Measurements from ENCODE around the gene NFATC3.
A peak's percentile ranks its signal among the peaks of the same experiment; 100 is the strongest.

NFATC3 gene

DNA sequence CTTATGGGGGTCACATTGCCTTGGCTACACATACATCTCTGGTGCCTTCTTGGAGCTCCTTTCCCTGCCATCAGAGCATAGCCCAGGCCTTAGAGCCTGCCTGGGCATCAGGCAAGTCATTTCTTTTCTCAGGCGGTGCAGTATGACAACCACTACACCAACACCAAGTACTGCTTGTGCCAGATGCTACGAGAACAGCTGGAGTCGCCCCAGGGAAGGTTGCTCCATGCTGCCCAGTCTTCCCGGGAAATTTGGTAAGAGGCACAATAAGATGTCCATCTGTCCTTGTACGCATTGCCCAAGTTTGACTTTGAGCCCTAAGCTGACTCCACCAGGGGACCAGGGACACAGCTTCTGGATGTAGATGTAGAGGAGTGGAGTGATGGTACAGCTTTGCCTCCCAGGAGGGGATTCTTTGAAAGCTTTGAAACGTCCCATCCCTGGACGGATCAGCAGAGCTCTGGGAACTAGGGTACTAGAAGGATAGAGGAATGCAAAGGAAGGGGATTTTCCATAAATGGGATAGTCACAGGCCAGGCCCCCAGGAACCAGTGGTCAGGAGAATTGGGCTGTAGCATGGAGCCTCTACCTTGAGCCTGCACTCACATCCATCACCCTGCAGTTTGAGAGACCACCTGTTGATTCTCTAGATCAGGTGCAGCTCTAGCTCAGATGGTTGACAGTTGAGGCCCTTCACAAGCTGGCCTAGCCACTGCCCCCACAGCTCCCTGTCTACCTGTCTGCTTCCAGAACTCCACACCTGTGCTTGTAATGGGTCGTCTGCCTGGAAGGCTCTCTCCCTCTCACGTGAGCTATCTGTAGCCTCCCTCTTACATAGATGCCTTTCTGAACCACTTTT, 11.0 kb upstream of the NFATC3 start:
- DNase-seq: no peak

DNA sequence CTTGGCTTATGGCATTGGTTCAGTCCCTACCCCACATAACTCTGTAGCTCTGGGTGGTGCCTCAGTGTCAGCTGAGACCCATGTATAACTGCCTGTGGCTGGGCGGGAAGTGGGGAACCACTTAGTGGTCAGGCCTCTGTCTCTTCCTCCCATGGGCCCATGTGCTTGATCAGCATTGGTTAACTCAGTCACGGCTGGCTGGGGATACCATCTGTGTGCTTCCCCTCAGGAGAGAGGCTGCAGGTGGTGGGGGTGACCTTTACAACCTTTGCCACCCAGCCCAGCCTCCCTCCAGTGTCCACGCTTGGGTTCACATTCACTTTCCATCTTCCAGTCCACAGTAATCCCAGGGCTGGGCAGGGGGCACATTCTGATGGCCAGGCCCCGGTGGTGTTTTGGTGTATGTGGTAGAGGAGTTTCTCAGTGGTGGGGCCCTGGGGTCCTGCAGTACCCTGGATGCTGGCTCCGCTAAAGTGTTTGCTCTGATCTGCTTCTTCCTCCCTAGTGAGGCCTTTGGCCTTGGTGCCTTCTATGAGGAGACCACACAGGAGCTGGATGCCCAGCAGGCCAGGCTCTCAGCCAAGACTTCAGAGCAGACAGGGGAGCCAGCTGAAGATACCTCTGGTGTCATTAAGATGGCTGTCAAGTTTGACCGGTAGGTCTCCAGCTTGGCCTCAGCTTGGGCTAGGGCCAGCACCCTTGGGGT, 10.2 kb upstream of the NFATC3 start:
- DNase-seq: peak; percentile 48

DNA sequence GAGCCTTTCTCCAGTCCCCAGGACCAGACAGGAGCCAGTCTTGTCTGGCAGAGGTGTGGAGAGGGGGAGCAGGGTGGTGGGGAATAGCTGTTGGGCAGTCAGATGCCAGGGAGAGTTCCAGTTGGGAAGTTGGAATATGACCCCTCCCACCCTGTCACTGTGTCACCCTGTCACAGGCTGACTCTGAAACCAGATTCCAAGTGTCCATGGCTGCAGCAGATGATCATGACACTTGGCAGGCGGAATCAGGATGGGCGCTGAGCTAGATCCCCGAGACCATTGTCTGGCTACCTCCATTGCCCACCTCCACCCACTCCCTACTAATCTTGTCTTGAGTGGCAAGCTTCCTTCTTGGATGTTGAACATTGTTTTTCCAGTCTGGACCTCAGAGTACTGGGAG, 9.2 kb upstream of the NFATC3 start:
- DNase-seq: no peak

DNA sequence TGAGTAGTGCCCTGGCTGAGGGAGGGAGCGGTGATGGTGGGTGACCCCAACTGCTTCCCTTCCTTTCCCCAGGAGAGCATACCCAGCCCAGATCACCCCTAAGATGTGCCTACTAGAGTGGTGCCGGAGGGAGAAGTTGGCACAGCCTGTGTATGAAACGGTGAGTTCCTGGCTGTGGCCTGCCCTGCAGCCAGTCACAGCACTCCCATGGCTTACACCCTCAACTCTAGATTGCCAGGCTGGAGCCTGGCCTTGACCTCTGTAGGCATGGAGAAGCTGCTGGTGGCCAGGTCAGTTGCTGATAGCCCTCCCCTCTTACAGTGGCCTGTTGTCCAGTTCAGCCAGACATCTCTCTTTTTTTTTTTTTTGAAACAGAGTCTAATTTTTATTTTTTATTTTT, 8.6 kb upstream of the NFATC3 start:
- no peak for DNase-seq

DNA sequence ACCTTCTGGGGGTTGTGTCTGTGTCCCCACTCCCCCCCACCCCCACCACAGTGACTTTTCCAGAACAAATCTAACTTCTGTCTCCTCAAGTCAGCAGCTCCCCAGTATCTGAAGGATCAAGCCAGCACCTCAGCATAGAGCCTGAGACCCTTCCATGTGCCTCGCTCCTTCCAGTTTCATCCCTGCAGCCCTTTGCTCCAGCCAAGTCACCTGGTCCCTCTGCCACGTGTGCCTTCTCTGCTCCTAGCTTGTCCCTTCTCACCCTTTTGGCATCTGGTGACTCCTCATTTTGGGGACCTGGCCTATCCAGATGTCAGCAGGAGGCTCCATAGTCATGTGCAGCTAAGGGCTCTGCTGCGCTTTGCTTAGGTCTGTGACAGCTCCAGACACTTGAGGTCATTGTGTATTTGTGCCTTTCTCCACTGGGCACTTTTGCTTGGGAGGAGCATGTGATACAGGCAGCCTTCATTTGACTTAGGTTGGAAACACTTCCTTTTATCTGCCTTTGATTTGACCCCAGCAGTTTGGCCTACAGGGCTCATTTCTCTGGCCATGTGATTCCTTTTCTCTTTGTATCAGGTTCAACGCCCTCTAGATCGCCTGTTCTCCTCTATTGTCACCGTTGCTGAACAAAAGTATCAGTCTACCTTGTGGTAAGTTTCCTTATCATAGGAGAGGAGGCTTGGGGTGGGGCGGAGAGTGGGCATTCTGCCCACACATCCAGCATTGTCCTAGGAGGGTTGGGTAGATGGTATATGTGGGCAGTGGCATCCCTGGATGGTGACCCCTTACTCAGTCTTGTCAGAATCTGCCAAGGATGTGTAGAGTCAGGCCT, 7.1 kb upstream of the NFATC3 start:
- DNase-seq: peak; percentile 86

DNA sequence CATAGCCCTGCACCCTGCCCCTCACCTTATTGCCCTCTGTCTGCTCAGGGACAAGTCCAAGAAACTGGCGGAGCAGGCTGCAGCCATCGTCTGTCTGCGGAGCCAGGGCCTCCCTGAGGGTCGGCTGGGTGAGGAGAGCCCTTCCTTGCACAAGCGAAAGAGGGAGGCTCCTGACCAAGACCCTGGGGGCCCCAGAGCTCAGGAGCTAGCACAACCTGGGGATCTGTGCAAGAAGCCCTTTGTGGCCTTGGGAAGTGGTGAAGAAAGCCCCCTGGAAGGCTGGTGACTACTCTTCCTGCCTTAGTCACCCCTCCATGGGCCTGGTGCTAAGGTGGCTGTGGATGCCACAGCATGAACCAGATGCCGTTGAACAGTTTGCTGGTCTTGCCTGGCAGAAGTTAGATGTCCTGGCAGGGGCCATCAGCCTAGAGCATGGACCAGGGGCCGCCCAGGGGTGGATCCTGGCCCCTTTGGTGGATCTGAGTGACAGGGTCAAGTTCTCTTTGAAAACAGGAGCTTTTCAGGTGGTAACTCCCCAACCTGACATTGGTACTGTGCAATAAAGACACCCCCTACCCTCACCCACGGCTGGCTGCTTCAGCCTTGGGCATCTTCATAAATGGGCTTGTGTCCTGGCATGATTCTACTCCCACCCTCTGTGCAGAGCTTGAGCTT, 6.3 kb upstream of the NFATC3 start:
- DNase-seq: no peak

DNA sequence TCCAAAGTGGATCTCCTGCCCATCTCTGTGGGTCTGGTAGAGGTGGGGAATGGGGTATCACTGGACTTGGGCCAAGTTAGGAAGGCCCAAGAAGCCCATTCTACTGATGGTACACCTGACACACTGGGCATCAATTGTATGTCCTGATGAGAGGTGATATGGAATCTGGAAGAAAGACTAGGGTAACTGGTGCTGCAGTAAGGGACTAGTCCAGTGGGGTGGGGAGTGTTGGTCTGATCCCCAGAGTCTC, 5.9 kb upstream of the NFATC3 start:
- DNase-seq: no peak

DNA sequence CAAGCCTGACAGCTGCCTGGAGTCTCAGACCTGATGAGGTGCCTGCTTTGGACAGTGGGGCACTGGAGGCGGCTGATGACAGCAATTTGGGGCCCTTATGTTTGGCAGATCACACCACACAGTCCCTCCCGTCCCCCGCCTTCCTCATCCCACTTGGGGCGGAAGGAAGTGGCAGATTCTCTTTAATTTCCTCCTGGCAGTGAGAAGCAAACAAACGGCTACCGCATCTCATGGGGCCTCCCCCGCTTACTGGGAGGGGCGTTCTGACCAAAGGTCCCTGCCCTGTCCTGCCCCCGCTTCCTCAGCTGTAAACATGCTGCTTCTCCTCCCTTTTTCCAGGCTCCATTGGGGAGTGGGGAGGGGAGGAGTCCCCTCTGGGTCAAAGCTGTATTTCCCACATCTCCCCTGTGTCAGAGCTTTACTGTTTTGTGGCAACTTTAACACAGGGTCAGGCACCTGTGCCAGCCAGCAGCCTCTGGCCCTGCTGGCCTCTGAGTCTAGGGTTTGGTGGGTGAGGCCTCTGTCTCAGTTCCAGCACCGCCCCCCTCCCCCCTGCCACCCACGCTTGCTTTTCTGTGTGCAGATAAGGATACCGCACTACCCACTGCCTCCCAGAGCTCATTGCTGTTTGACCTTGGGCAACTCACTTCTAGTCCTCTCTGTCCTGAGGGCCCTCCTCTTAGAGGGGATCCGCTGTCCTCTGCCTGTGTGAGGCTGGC, 5.4 kb upstream of the NFATC3 start:
- peak; percentile 92 for DNase-seq

DNA sequence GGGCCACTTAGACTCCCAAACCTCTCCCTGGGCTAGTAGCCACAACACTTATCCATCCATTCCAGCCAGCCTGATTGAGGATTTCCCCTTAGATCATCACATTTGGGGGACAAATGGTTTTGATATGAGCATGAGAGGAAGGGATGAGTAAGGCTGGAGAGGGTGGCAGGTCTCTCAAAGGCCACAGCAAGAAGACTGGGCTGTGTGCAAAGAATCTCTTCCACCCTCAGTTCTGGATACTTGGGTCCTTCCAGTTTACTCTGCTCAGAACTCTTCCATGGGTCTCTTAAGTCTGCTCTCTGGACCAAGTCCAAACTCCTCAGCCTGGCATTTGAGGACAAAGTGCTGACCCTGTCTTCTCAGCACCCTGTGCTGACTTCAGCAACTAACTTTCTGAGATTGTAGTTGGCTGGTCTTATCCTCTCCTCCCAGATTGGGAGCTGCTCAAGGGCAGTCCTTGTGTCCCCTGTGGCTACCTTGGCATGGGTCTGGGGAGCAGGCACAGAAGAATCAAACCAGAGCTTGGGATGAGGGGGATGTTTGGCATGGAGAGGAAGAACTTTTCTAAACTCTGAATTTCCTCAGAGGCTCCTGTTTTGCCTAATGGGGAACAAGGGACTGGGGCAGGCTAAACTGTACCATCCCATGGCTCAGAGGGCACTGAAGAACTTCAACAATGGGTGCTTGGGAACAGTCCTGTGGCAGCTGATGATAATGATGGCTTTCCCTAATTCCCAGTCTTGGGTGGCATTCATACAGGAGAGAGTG, 3.1 kb upstream of the NFATC3 start:
- no peak for DNase-seq

DNA sequence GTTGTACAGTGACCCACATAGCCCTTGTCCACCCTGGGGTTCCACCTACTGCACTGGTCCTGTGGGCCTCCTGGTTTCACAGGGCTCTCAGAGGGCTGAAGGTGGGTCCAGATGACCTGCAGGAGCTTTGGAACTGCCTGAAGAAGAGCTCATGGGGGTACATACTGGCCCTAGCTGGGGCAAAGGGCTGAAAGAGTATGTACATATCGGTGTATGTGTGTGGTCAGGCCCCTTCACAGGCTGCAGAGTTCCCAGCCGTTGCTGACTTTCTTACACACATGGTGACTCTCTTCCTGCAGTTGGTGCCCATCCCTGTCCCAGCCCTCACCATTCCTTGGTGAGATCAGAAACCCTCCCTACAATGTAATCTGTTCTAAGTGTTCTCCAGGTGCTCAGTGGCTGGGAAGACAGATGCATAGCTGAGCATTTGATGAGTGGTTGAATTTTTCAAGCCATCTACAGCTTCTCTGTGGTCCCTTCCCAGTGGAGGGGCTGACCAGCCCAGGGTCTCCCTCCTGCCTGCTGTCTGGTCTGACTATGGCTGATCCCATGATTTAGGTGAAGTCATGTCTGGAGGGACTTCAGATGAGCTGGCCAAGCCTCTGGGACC, 2.4 kb upstream of the NFATC3 start:
- DNase-seq: no peak

DNA sequence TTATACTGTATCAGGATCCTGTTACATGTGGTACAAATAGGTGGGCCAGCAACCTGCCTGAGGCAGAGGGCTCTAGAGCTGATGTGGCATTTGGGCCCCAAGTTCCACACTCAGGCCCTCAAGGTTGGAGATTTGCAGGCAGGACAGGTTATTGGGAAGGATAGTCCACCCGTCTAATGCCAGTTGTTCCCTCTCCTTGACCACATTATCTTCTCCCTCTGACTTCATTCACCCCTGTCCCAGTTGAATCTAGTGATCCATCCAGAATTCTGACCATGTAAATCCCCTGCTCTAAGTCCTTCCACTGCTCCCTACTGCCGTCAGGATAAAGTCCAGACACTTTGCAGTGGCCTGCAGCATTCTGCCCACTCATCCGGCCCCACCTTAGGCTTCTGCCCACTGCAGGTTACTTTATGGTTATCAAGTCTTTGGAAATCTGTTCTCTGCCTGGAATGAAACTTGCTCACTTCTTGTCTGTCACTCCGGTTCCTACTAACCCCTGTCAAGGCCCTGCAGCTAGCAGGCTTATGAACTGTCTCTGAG, 1.9 kb upstream of the NFATC3 start:
- DNase-seq: no peak

DNA sequence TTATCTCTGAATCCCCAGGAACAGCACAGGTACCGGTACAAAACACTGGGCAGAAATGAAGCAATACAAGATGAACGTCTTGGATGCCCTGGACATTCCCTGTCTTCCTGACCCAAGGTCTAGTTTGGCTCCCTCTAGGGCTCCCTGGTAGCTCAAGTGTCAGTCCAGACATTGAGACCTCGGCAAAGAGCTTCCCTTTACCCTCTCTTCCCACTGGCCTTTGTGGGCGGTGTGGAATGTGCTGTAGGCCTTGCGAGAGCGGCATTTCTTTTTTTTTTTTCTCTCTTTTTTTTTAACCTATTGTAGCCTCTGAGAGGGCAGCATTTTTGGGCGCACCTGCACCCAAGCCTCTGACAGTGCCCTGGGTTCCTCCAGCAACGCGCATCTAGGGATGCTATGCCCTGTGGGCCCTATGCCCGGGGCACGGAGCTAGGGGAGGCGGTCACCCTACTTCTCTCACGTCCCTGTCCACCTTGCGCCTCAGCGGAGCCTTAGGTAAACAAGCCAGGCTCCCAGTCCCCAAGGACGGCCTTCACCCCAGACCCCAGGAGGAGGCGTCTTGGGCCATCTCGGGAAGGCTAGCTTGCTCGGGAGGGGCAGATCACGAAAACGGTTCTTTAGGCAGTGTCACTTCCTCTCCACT, 1.2 kb upstream of the NFATC3 start:
- DNase-seq: no peak

DNA sequence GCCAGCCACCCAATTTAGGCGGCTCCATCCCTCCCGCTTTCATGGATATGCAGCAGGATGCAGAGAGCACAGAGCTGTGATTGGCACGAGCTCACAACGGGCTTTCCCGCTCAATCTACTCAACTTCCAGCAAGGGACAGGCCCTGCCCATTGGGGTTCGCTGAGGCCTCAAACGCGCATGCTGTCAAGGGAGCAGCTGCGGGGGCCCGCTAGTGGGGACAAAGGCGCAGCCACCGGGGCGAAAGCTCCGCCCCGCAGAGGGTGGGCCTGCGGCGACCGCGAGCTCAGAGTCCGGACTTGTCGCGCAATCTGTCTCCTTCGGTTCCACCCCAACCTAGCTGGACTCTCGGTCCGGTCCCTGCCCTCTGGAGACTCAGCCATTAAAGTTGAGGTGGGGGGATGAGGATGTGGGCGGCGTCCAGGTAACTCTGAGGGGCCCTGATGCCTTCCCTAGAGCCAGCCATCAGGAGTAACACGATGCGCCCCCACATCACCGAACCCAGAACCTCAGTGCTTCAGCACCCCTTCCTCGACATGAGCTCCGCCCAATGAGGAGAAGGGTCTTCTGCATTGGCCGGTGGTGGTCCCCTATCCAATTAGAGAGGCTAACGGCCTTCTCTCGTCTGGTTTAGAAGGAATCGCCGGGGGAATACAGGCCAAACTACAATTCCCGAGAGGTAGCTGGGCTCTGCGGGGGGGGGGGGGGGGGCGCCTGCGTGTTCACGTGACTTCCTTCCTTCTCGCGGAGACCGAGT, 489 bp upstream of the NFATC3 start:
- peak; percentile 94 for DNase-seq

DNA sequence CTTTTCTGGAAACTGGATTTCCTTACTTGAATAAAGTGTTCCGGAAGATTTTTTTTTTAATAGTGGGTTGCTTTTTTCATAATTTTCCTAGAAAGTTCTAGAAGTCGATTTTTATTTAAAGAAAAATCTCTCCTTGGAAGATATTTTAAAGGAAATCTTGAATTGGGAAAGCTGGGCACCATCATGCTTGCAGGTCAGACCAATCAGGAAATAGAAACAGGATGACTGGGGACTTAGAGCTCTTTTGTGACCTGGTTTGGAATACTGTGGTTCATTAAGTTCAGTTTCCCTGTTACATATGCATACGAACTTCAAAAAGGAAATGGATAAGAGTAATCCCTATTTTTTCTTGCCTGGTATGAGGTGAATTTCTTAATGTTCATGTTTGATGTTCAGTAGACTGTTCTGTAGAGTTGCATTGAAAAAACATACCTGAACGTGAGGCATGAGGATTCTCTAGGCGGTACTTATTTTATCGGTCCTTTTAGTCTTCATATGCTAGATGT, 1.2 kb downstream of the NFATC3 start:
- peak; percentile 59 for DNase-seq

DNA sequence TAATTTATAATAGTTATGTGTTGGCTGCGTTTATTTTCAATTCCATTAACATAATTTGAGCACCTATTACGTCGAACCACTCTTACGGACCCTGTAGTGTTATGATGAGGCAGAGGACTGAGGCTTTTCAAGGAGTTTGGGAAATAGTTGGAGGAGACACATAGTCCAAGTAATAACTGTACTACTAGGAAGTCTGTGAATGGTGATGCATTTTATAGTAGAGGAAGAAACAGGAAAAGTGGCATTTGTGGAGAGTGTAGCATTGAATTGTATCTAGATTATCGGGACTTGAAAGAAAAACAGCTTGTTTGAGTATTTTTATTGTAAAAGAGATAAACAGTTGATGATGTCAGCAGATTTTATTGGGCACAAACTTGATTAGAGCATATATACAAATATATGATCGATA, 1.7 kb downstream of the NFATC3 start:
- DNase-seq: no peak

DNA sequence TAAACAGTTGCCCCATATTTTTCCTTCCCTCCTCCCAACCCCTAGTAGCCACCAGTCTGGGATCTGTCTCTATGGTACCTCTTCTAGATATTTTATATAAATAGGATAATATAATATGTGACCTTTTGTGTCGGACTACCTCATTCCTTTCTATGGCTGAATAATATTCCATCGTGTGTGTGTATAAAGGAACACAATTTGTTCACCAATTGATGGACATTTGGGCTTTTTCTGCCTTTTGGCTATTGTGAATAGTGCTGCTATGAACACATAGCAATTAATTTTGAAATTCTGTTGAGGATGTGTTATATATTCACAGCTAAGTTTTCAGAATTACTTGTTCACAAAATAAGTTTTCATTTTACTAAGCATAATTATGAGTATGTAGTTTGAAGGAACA, 2.5 kb downstream of the NFATC3 start:
- DNase-seq: no peak

DNA sequence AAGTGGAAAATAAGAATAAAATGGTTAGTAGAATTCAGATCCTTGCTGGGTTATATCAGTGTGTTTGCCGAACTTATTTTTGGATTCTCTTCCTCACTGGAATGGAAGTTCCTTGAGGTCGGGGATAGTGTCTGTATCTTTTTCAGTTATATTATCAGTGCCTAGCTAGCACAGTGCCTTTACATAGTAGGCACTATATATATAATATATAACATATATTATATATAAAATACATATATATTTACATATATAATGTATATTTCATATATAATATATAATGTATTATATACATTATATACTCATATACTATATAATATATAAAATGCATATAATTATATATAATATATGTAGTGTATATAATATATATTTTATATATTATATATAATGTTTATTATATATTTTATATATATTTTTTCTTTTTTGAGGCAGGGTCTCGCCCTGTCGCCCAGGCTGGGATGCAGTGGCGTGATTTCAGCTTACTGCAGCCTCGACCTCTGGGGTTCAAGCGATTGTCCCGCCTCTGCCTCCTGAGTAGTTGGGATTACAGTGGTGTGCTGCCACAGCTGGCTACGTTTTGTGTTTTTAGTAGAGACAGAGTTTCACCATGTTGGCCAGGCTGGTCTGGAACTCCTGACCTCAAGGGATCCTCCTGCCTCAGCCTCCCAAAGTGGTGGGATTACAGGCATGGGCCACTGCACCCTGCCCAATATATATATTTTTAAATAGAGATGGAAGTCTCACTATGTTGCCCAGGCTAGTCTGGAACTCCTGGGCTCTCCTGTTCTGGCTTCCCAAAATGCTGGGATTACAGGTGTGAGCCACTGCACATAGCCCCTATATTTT, 3.2 kb downstream of the NFATC3 start:
- no peak for DNase-seq

DNA sequence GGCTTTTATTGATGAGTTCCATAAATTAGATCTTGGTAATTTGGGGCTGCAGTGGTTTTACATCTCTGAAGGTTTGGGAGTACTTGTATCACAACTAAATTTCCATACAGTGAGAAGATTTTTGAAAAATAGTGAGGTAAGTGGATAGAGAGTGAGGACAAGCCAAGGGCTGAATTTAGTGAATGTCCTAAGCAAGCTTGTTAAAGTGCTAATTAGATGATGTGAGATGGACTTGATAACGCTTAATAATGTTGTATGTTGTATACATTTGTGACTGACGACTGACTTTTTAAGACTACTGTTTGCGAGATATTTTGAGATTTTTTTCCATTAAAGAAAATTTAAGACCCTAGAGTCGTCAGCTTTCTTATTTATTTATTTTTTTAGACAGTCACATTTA, 3.9 kb downstream of the NFATC3 start:
- DNase-seq: no peak

DNA sequence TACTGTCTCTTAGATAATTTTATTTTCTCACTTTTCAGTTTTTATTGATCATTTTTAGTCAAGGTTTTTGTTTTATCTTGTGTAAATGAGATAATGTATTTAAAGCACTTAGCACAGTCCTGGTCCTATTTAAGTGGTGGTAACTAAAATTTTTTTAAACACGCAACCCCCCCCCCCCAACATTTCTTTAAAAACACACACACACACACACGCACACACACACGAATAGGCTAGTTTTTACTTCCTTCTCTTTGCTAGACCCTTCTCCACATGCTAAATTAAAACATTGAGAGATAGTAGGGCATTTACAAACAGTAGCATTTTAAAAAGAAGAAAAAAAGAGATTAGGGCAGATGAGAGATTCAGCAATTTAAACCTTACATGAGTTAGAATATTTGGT, 5.0 kb downstream of the NFATC3 start:
- DNase-seq: peak; percentile 51
